CD4-positive, alpha-beta T cell treated with Interleukin-6 for 4 hours (primary cell): Measurements from ENCODE around the gene HMBS.
"Not testable (repeated sequence)": the region's sequence is repeated elsewhere in the genome, so short reads cannot be mapped to it uniquely, and the experiment has no call there.

Experiments
- DNase-seq: peaks from one replicate; pipeline ENCODE4 v3.0.0-alpha.2; 2020; ENCODE audit warnings: mixed read lengths

Gene HMBS

GRCh38 chr11:119103161-119103664, 18.5 kb downstream of the HMBS start:
- not testable (repeated sequence) for DNase-seq

- no peak for DNase-seq
These were observed 19.1 kb downstream of the HMBS start for GRCh38 chr11:119103793-119104192.

GRCh38 chr11:119106564-119107537, 22.2 kb downstream of the HMBS start, which contains the start of gene C2CD2L:
Gene C2CD2L, plus strand, starts transcription at chr11:119107344. Its CDS starts 398 bp downstream, at chr11:119107742.
- peak; percentile 95 for DNase-seq

DNA sequence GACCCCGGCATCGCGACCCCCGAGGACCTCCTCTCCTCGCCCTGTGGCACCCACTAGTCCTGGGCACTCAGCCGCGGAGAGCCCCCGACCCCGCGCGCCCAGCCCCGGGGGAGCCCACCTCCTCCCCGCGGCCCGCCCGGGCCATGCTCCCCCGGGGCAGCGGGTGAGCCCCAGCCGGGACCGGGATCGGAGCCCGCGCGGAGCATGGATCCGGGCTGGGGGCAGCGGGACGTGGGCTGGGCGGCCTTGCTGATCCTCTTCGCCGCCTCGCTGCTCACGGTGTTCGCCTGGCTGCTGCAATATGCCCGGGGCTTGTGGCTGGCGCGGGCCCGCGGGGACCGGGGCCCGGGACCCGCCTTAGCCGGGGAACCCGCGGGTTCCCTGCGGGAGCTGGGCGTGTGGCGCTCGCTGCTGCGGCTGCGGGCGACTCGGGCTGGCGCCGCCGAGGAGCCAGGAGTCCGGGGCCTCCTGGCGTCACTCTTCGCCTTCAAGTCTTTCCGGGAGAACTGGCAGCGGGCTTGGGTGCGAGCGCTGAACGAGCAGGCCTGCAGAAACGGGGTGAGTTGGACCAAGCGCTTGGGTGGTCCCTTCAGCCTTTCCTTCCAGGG, 23.0 kb downstream of the HMBS start:
- DNase-seq, result peak; percentile 26

GRCh38 chr11:119108146-119108856, 23.6 kb downstream of the HMBS start:
- DNase-seq, result peak; percentile 56

DNA sequence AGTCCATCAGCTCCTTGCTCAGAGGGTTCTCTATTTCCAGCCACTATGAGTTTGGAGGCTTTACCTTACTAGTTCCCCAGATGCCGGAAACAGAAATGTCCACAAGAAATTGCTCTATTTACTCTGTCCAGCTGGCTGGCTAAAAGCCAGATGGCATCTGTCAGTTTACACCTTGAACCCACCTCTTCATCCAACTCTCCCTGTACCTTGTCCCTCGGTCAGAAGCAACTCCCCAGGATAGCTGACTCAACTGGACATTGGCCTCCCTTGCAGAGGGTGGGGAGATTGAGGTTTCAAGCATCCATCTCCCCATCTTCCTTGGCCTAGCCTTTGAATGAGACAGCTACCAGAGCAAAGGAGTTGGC, 24.2 kb downstream of the HMBS start:
- DNase-seq, result no peak

DNA sequence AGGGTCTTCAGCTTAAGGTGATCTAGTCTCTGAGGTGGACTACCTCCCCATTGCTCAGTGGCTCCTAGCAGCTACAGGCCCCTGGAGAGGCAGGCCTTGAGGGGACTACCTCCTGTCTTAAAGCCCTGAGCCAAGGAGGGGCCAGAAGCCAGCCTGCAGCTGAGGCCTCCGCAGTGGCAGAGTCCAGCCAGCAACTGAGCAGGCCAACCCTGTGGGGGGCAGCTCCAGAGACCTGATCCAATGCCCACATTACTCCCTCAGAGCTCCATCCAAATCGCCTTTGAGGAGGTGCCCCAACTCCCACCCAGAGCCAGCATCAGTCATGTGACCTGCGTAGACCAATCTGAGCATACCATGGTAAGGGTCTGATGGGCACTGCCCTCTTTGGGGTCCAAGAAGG, 25.2 kb downstream of the HMBS start:
- no peak for DNase-seq

DNA sequence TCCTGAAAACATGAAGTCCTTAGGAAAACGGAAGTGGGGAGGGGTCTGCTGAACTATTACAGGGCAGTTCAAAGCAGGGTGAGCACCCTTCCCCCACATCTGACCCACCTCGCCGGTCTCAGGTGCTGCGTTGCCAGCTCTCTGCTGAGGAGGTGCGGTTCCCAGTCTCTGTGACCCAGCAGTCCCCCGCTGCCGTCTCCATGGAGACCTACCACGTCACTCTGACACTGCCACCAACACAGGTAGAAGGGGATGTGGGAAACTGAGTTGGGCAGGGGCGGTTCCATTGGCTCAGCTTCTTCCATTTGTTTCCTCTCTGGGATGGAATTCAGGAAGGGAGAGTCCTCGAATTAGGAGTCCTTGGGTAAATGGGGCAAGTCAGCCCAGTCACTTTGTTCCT, 25.8 kb downstream of the HMBS start:
- DNase-seq, result no peak

DNA sequence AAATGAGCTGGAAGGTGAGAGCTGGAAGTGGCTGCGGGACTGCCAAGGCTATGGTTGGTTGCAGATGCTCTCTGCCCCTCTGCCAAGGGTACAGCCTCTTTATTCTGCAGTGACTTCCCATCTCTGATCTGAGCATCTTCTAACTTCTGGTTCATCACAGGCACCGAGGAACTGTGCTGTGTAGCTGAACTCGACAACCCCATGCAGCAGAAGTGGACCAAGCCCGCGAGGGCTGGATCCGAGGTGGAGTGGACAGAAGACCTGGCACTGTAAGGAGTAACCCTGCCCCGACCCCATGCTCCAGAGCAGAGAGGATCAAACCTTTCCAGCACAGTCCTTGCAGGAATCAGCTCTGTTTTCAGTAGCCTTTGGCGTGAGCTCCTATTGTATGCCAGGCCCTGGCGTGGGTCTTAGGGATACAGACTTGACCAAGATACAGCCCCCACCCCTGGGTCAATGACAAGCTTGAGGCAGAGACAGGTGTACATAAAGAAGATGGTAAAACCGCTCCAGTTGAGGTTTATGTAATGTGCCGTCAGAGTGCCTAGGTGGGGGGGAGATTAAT, 26.8 kb downstream of the HMBS start:
- no peak for DNase-seq

- DNase-seq, result no peak
These were observed 27.8 kb downstream of the HMBS start for GRCh38 chr11:119112314-119113020.

DNA sequence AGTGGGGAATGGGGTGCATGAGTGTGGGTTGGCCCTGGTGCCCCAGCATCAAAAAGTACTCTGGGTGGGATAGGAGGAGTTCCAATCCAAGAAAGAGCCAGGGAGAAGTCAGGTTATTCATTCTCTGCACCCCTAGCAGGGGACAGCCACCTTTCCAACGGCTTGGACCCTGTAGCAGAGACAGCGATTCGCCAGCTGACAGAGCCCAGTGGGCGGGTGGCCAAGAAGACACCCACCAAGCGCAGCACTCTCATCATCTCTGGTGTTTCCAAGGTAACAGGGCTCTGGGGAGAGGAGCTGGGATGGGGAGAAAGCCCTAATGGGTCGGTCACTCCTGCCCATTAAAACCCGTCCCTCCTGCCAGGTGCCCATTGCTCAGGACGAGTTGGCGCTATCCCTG, 29.0 kb downstream of the HMBS start:
- no peak for DNase-seq

DNA sequence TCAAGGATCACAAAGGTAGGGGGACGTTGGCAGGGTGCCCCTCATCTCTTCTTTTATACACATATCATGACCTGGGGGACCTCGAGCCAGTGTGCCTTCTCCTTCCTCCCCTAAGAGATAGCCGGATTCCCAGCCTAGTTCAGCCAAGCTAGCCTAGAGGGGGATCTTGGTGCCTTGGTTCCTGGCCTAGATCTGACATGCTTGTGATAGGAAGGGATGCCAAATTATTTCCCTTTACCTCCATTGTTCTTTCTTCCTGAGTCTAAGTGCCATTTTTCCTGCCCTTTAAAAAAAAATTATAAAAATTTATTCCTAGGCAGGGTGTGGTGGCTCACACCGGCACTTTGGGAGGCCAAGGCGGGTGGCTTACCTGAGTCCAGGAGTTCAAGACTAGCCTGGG, 29.7 kb downstream of the HMBS start:
- DNase-seq, result no peak

DNA sequence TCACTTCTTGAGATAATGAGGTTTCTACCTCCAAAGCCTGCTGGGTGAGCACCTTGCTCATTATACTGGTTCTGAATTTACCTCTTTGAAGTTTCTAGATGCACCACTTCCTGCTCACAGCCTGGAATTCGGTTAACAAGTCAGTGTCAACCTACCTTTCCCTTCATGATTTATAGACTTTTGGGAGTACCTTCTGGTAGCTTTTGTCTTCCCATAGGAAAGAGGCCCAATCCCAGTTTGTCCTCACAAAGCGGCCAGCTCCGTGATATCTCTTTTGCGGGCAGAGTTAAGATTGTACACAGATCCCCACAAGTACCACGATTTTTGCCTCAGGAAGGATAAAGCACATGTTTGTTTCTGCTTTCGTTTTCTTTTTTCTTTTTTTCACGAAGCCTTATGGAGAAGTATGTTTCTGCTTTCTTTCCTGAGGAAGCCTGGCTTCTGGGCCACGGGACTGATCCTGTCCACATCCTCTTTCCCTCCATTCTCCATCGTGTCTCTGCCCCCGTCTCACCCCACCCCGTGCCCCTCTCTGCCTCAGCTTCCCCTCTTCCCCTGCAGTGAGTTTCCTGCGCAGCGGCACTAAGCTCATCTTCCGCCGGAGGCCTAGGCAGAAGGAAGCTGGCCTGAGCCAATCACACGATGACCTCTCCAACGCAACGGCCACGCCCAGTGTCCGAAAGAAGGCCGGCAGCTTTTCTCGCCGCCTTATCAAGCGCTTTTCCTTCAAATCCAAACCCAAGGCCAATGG, 31.0 kb downstream of the HMBS start:
- DNase-seq, result peak; percentile 59

DNA sequence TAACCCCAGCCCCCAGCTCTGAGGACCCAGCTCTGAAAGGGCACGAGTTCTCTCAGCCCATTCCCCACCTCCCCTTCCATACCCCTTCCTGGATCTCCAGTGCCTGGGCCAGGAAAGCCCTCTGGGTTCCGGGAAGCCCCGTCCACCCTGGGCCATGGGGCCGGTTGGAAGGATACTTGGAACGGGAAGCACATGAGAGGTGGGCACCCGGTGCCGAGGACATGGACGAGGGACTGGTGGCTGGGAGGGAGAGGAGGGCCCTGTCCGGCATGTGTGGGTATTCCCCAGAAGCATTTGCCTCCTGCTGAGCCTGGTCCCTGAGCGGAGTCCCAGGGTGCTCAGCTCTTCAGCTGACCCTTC, 31.5 kb downstream of the HMBS start:
- no peak for DNase-seq

GRCh38 chr11:119116601-119117000, 31.9 kb downstream of the HMBS start:
- DNase-seq, result no peak

- no peak for DNase-seq
These were observed 32.5 kb downstream of the HMBS start for GRCh38 chr11:119117004-119117706.

- no peak for DNase-seq
These were observed 33.5 kb downstream of the HMBS start for GRCh38 chr11:119118227-119118626.

DNA sequence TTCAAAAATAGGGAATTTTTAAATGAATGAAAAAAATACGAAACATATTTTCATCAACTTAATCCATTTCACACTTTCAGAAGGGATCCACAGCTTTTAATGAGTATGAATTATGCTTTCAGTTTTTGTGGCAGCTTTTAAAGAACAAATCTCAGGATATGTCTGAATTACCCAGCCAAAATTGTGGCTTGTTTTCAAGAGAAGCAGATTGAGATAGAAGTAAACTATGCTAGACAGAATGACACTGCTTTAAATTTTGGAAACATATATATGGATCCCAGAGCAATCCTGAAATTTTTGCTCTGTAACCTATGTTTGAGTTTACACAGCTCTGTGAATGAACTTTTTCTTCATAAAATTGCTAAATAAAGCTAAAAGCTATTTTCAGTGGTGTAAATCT, 34.3 kb downstream of the HMBS start:
- no peak for DNase-seq

DNA sequence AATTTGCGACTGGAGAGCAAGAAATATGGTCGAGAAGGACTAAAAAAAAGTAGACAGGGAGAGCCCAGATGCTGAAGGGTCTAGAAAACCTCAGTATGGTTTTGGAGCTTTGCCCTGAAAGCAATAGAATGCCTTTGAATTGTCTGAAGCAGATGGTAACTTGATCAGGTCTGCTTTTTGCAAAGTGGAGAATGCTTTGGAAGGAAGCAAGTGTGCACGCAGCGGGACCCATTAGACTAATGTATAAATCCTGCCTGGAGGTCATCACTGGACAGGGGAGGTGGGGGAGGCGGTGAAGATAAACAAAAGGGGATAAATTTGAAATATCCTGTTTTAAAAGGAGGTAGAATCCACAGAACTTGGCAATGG, 35.9 kb downstream of the HMBS start:
- no peak for DNase-seq

DNA sequence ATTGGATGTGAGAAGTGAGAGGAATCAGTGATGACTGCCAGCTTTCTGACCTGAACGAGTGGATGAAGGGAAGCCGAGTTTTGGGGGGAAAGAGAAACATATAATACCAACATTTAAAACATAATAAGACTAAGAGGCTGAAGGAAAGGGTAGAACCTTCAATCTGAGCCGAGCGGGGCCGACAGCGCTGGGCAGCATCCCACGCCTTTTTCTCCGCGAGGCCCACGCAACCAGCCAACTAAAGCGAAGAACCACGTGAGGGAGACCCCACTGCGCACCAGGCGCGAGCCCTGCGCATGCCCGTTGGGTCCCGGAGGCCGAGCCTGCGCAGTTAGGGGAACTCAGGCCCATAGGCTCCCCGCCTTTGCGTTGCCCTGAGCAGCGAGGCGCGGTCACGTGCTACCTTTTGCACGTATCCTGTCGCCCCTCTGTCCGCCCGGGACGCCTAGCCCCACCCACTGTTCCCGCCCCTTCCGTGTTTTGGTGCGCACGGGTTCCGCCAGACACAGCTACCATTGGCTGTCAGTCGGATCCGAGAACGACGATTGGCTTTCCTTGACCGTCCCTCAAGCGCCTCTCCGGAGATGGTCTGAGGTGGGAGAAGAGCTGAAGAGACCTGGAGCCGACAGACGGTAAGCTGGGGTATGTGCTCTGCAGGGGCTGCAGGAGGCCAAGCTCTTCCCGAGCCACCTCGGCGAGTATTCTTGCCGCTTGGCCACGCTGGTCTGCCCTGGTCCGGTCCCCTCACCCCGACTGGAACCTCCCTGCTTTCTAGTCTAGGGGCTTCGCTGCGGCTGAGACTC, 36.5 kb downstream of the HMBS start, which contains the start of gene HINFP:
Gene HINFP, plus strand, starts transcription at position 573 of the 803 bp plus-strand sequence. CDS start 5,365 bp downstream, outside the sequence.
- DNase-seq, result peak; percentile 100
